HFFc6 (cell line): Measurements from ENCODE around the gene PPP2R3C. TPM values are rescaled to one million over a fixed set of nuclear protein-coding genes. Genes with fewer than 3 reads are reported as not detected.

Experiments
- DNase-seq: peaks from one replicate; pipeline ENCODE4 v3.0.0-alpha.2; 2018
- H3K27ac Mint-ChIP-seq: 2 replicates; pipeline ENCODE4 v1.8.0; 2020; ENCODE audit warnings: mild to moderate bottlenecking, mixed read lengths
- H3K27me3 Mint-ChIP-seq: 2 replicates; pipeline ENCODE4 v1.8.0; 2021; ENCODE audit warnings: mild to moderate bottlenecking, moderate library complexity, mixed read lengths; ENCODE audit not compliant: insufficient read depth
- H3K36me3 Mint-ChIP-seq: 2 replicates; pipeline ENCODE4 v1.8.0; 2021; ENCODE audit warnings: low read depth, mixed read lengths
- H3K4me1 Mint-ChIP-seq: 2 replicates; pipeline ENCODE4 v1.8.0; 2020; ENCODE audit warnings: low read depth, mixed read lengths
- H3K4me3 Mint-ChIP-seq: 2 replicates; pipeline ENCODE4 v1.8.0; 2020; ENCODE audit warnings: mild to moderate bottlenecking, moderate library complexity, mixed read lengths
- H3K9me3 Mint-ChIP-seq: 2 replicates; pipeline ENCODE4 v1.8.0; 2020; ENCODE audit warnings: mild to moderate bottlenecking, mixed read lengths
- total RNA-seq, 6 experiments: library from RNA; stranded (reverse); fragmentation: NEBNext Ultra II Directional; extraction: Animal tissue kit (Norgen Biotek cat#: 25700); gene quantifications; 2 replicates in 1 of 6; 3 replicates in 5 of 6; pipeline ENCODE4 v1.2.3, GENCODE V29; 2021
- TF ChIP-seq, protein P1 (sequence below): fragments of 200-600 bp; sonication (generic); IDR thresholded peaks from 2 replicates; pipeline ENCODE4 v1.5.0; 2021; ENCODE audit warnings: antibody characterized with exemption, mild to moderate bottlenecking

Gene PPP2R3C
- total RNA-seq, 6 experiments from 2014 or later = 19.0 to 26.4 (median 23.8) TPM

DNA sequence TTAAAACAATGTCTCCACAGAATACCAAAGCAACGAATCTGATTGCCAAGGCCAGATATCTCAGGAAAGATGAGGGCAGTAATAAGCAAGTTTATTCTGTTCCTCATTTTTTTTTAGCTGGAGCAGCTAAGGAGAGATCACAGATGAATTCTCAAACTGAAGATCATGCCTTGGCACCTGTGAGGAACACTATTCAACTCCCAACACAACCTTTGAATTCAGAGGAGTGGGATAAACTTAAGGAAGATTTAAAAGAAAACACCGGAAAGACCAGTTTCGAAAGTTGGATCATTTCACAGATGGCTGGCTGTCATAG, 1.6 kb upstream of the PPP2R3C start:
- Mint-ChIP-seq H3K4me3 (peak overlapping the region; percentile 95), H3K27ac (peak overlapping the region; percentile 100), H3K27me3 (peaks cover 7% of the 10 kb centered on the region), H3K9me3 (no peaks in the 10 kb centered on the region), H3K36me3 (peaks cover 36% of the 10 kb centered on the region), H3K4me1 (peaks cover 47% of the 10 kb centered on the region)
- TF ChIP-seq, protein P1, sequence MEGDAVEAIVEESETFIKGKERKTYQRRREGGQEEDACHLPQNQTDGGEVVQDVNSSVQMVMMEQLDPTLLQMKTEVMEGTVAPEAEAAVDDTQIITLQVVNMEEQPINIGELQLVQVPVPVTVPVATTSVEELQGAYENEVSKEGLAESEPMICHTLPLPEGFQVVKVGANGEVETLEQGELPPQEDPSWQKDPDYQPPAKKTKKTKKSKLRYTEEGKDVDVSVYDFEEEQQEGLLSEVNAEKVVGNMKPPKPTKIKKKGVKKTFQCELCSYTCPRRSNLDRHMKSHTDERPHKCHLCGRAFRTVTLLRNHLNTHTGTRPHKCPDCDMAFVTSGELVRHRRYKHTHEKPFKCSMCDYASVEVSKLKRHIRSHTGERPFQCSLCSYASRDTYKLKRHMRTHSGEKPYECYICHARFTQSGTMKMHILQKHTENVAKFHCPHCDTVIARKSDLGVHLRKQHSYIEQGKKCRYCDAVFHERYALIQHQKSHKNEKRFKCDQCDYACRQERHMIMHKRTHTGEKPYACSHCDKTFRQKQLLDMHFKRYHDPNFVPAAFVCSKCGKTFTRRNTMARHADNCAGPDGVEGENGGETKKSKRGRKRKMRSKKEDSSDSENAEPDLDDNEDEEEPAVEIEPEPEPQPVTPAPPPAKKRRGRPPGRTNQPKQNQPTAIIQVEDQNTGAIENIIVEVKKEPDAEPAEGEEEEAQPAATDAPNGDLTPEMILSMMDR = no peak
- no peak for DNase-seq

GRCh38 chr14:35122696-35123387, 1.1 kb upstream of the PPP2R3C start:
- Mint-ChIP-seq H3K9me3 (no peaks in the 10 kb centered on the region), H3K4me3 (peak overlapping the region; percentile 95), H3K36me3 (peaks cover 31% of the 10 kb centered on the region), H3K4me1 (peaks cover 43% of the 10 kb centered on the region), H3K27ac (peak overlapping the region; percentile 100), H3K27me3 (peaks cover 7% of the 10 kb centered on the region)
- DNase-seq = peak; percentile 10
- TF ChIP-seq, protein P1 = no peak

- TF ChIP-seq, protein P1 = no peak
Measured at GRCh38 chr14:35121026-35121886, 534 bp downstream of the PPP2R3C start.

GRCh38 chr14:35117112-35117511, 4.7 kb downstream of the PPP2R3C start:
- Mint-ChIP-seq H3K4me1 (peaks cover 22% of the 10 kb centered on the region), H3K36me3 (peaks cover 32% of the 10 kb centered on the region), H3K27me3 (peaks cover 9% of the 10 kb centered on the region), H3K27ac (no peak overlapping the region), H3K4me3 (no peak overlapping the region), H3K9me3 (no peaks in the 10 kb centered on the region)
- TF ChIP-seq, protein P1 = no peak
- DNase-seq = no peak

More at GRCh38 chr14:35121026-35121886, 534 bp downstream of the PPP2R3C start:
- peaks cover 24% of the 10 kb centered on the region for H3K36me3 Mint-ChIP-seq
- H3K27me3 Mint-ChIP-seq = peaks cover 9% of the 10 kb centered on the region
- H3K4me3 Mint-ChIP-seq = peak overlapping the region; percentile 95
- H3K9me3 Mint-ChIP-seq = no peaks in the 10 kb centered on the region
- H3K4me1 Mint-ChIP-seq = peaks cover 40% of the 10 kb centered on the region
- peak overlapping the region; percentile 100 for H3K27ac Mint-ChIP-seq
- no peak for DNase-seq

DNA sequence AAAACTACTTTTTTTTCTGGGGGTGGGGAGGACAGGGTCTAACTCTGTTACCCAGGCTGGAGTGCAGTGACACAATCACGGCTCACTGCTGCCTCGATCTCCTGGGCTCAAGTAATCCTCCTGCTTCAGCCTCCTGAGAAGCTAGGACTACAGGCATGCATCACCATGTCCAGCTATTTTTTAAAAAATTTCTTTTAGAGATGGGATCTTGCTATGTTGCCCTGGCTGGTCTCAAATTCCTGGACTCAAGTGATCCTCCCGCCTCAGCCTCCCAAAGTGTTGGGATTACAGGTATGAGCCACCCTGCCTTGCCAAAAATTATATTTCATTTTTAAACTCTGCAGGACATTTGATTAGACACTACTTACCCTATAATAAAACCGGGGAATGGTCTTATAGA, 5.5 kb downstream of the PPP2R3C start:
- peaks cover 6% of the 10 kb centered on the region for H3K9me3 Mint-ChIP-seq
- TF ChIP-seq, protein P1 = no peak
- no peak overlapping the region for H3K27ac Mint-ChIP-seq
- H3K4me3 Mint-ChIP-seq = no peak overlapping the region
- H3K4me1 Mint-ChIP-seq = peaks cover 22% of the 10 kb centered on the region
- H3K27me3 Mint-ChIP-seq = peaks cover 8% of the 10 kb centered on the region
- peaks cover 41% of the 10 kb centered on the region for H3K36me3 Mint-ChIP-seq
- DNase-seq = no peak
